ENCODE results near the gene USP43. TPM values are rescaled to one million over a fixed set of nuclear protein-coding genes. Genes with fewer than 3 reads are reported as not detected.

The USP43 gene
- total RNA-seq, 1 donor from 2014 or later: 7.8 TPM

GRCh38 chr17:9763643-9764042 is 118.3 kb downstream of the USP43 start:
- no peak for DNase-seq (ENCODE audit: low read depth)

GRCh38 chr17:9765322-9765721 is 120.0 kb downstream of the USP43 start:
- TF ChIP-seq CTCF (conservative IDR thresholded peaks at IDR 0.05; ENCODE audit: low read depth, low read length): no peak
- no peak for DNase-seq (ENCODE audit: low read depth)
- H3K4me3 ChIP-seq (ENCODE audit: low read depth, low read length): no peak overlapping the region

More at GRCh38 chr17:9763643-9764042, 118.3 kb downstream of the USP43 start:
- no peak for TF ChIP-seq CTCF (conservative IDR thresholded peaks at IDR 0.05; ENCODE audit: low read depth, low read length)
- H3K4me3 ChIP-seq (ENCODE audit: low read depth, low read length): no peak overlapping the region

- H3K4me3 ChIP-seq (ENCODE audit: low read depth, low read length): no peak overlapping the region
- no peak for TF ChIP-seq CTCF (conservative IDR thresholded peaks at IDR 0.05; ENCODE audit: low read depth, low read length)
- no peak for DNase-seq (ENCODE audit: low read depth)
Observed at GRCh38 chr17:9766970-9767369, 121.7 kb downstream of the USP43 start.

GRCh38 chr17:9767432-9767991 is 122.2 kb downstream of the USP43 start:
- H3K4me3 ChIP-seq (ENCODE audit: low read depth, low read length): no peak overlapping the region
- no peak for TF ChIP-seq CTCF (conservative IDR thresholded peaks at IDR 0.05; ENCODE audit: low read depth, low read length)
- DNase-seq (ENCODE audit: low read depth): no peak

- H3K4me3 ChIP-seq (ENCODE audit: low read depth, low read length): no peak overlapping the region
- no peak for DNase-seq (ENCODE audit: low read depth)
- peak; percentile 45 for TF ChIP-seq CTCF (conservative IDR thresholded peaks at IDR 0.05; ENCODE audit: low read depth, low read length)
Observed at GRCh38 chr17:9768381-9768934, 123.1 kb downstream of the USP43 start.

GRCh38 chr17:9769036-9769695 is 123.8 kb downstream of the USP43 start:
- no peak for TF ChIP-seq CTCF (conservative IDR thresholded peaks at IDR 0.05; ENCODE audit: low read depth, low read length)
- DNase-seq (ENCODE audit: low read depth): no peak

More at GRCh38 chr17:9769036-9769695, 123.8 kb downstream of the USP43 start:
- H3K4me3 ChIP-seq (ENCODE audit: low read depth, low read length): no peak overlapping the region
